ENCODE measurements around the gene C9. TPM values are rescaled to one million over a fixed set of nuclear protein-coding genes. Genes with fewer than 3 reads are reported as not detected.

C9 gene
- total and polyA plus RNA-seq, 4 donors: 128 to 3,238 (median 748) TPM

GRCh38 chr5:39379693-39380092, 15.4 kb upstream of the C9 start:
- H3K9me3 ChIP-seq (ENCODE audit: control insufficient read depth in 4 of 4, low read length in 3 of 4): no peaks in the 10 kb centered on the region
- no peaks in the 10 kb centered on the region for H3K27me3 ChIP-seq (ENCODE audit: control insufficient read depth in 4 of 4, insufficient read depth in 4 of 4, low read length in 3 of 4)
- H3K36me3 ChIP-seq (ENCODE audit: control insufficient read depth in 4 of 4, insufficient read depth in 3 of 4, low read depth in 1 of 4, low read length in 3 of 4): no peaks in the 10 kb centered on the region
- no peak overlapping the region for H3K27ac ChIP-seq (ENCODE audit: low read depth in 1 of 2, low read length in 2 of 2)
- DNase-seq (ENCODE audit: low spot score): no peak
- no peak overlapping the region for H3K4me3 ChIP-seq (ENCODE audit: low read depth in 1 of 3, low read length in 3 of 3)
- H3K4me1 ChIP-seq (ENCODE audit: control insufficient read depth in 4 of 4, insufficient read depth in 4 of 4, low read length in 3 of 4): peaks cover 0 to 3% (median 0%) of the 10 kb centered on the region in 4 donors
- no peak for TF ChIP-seq FOXA1 (IDR thresholded peaks at IDR 0.05)
- TF ChIP-seq NR2F2 (IDR thresholded peaks at IDR 0.05): no peak
- 80% methylated on average over 3 of the region's 3 CpGs for WGBS
- H3K9ac ChIP-seq (ENCODE audit: low read depth in 1 of 2, low read length in 2 of 2): no peak overlapping the region

- Histone ChIP-seq H3K9me3 (ENCODE audit: control insufficient read depth in 4 of 4, low read length in 3 of 4) (no peaks in the 10 kb centered on the region), H3K36me3 (ENCODE audit: control insufficient read depth in 4 of 4, insufficient read depth in 3 of 4, low read depth in 1 of 4, low read length in 3 of 4) (no peaks in the 10 kb centered on the region), H3K4me3 (ENCODE audit: low read depth in 1 of 3, low read length in 3 of 3) (no peak overlapping the region), H3K9ac (ENCODE audit: low read depth in 1 of 2, low read length in 2 of 2) (no peak overlapping the region), H3K27me3 (ENCODE audit: control insufficient read depth in 4 of 4, insufficient read depth in 4 of 4, low read length in 3 of 4) (no peaks in the 10 kb centered on the region), H3K27ac (ENCODE audit: low read depth in 1 of 2, low read length in 2 of 2) (no peak overlapping the region), H3K4me1 (ENCODE audit: control insufficient read depth in 4 of 4, insufficient read depth in 4 of 4, low read length in 3 of 4) (peaks cover 0 to 14% (median 7%) of the 10 kb centered on the region in 4 donors)
- WGBS: 67% methylated on average over 2 of the region's 2 CpGs
- no peak for DNase-seq (ENCODE audit: low spot score)
- no peak for TF ChIP-seq FOXA1 (IDR thresholded peaks at IDR 0.05)
- TF ChIP-seq RAD21 (IDR thresholded peaks at IDR 0.05): no peak
- TF ChIP-seq, protein P1, sequence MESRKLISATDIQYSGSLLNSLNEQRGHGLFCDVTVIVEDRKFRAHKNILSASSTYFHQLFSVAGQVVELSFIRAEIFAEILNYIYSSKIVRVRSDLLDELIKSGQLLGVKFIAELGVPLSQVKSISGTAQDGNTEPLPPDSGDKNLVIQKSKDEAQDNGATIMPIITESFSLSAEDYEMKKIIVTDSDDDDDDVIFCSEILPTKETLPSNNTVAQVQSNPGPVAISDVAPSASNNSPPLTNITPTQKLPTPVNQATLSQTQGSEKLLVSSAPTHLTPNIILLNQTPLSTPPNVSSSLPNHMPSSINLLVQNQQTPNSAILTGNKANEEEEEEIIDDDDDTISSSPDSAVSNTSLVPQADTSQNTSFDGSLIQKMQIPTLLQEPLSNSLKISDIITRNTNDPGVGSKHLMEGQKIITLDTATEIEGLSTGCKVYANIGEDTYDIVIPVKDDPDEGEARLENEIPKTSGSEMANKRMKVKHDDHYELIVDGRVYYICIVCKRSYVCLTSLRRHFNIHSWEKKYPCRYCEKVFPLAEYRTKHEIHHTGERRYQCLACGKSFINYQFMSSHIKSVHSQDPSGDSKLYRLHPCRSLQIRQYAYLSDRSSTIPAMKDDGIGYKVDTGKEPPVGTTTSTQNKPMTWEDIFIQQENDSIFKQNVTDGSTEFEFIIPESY (IDR thresholded peaks at IDR 0.05): no peak
- no peak for TF ChIP-seq FOXA2 (IDR thresholded peaks at IDR 0.05)
- no peak for TF ChIP-seq EGR1 (IDR thresholded peaks at IDR 0.05; ENCODE audit: low read depth in 2 of 2)
- no peak for TF ChIP-seq HNF4A (conservative IDR thresholded peaks at IDR 0.05)
- no peak for TF ChIP-seq TAF1 (conservative IDR thresholded peaks at IDR 0.05)
- TF ChIP-seq REST (IDR thresholded peaks at IDR 0.05): no peak
- TF ChIP-seq YY1 (IDR thresholded peaks at IDR 0.05): no peak
- TF ChIP-seq, protein P2, sequence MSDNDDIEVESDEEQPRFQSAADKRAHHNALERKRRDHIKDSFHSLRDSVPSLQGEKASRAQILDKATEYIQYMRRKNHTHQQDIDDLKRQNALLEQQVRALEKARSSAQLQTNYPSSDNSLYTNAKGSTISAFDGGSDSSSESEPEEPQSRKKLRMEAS (IDR thresholded peaks at IDR 0.05): no peak
- no peak for TF ChIP-seq HNF4G (IDR thresholded peaks at IDR 0.05)
- no peak for TF ChIP-seq JUND (IDR thresholded peaks at IDR 0.05)
- TF ChIP-seq RXRA (IDR thresholded peaks at IDR 0.05): no peak
- no peak for TF ChIP-seq SP1 (IDR thresholded peaks at IDR 0.05)
- TF ChIP-seq GABPA (IDR thresholded peaks at IDR 0.05 in 1 of 2, conservative IDR thresholded peaks at IDR 0.05 in 1 of 2): no peak
These were observed 13.3 kb upstream of the C9 start for GRCh38 chr5:39377613-39378012.

Data from liver (tissue), 9 donors.